IMR-90 (cell line): ENCODE data around the gene SMAD2. TPM values are rescaled to one million over a fixed set of nuclear protein-coding genes. Genes with fewer than 3 reads are reported as not detected.
A peak's percentile ranks its signal among the peaks of the same experiment; 100 is the strongest.

Source experiments
- ATAC-seq: fragments of 200-7000 bp; cut with Tn5 transposase; 2 replicates; pipeline ENCODE4 v1.9.1; 2020; ENCODE audit warnings: low read depth, mild to moderate bottlenecking, moderate library complexity
- BruUV-seq: library from RNA; stranded (reverse); fragments of 400-500 nt; replicated peaks from 2 replicates; lab custom pipeline; 2021; lab: Mats Ljungman, UMichigan
- CTCF ChIA-PET: fragments of 300-600 bp; formaldehyde crosslinking; extraction: SDS; loops from one replicate; lab custom pipeline; 2021; ENCODE audit warnings: antibody characterized with exemption; lab: Yijun Ruan, JAX
- POLR2A ChIA-PET: fragments of 300-600 bp; sonication (Branson Sonifier 250); formaldehyde crosslinking; loops from one replicate; lab custom pipeline; 2022; ENCODE audit warnings: antibody characterized with exemption; ENCODE audit not compliant: unreplicated experiment; lab: Charles Lee
- DNase-seq: peaks from one replicate; pipeline ENCODE4 v3.0.0; 2013
- H2AFZ ChIP-seq: replicated peaks from 2 replicates; pipeline ENCODE3; 2013; ENCODE audit warnings: low read length, mild to moderate bottlenecking; ENCODE audit not compliant: poor library complexity
- H2AK5ac ChIP-seq: 2 replicates; pipeline ENCODE4 v1.6.1; 2013; ENCODE audit warnings: low read depth, low read length, inconsistent platforms
- H2AK9ac ChIP-seq: replicated peaks from 2 replicates; pipeline ENCODE3; 2013; ENCODE audit warnings: mild to moderate bottlenecking, low read depth, low read length, moderate library complexity; ENCODE audit not compliant: poor library complexity
- H2BK120ac ChIP-seq: 2 replicates; pipeline ENCODE4 v1.6.1; 2013; ENCODE audit warnings: low read depth, low read length, inconsistent platforms
- H2BK15ac ChIP-seq: 3 replicates; pipeline ENCODE4 v1.6.1; 2013; ENCODE audit warnings: low read depth, low read length, inconsistent platforms
- H2BK20ac ChIP-seq: 2 replicates; pipeline ENCODE4 v1.6.1; 2013; ENCODE audit warnings: low read depth, mild to moderate bottlenecking, inconsistent platforms, low read length, moderate library complexity
- H2BK5ac ChIP-seq: 2 replicates; pipeline ENCODE4 v1.6.1; 2013; ENCODE audit warnings: mild to moderate bottlenecking, low read depth, low read length, inconsistent platforms; ENCODE audit not compliant: poor library complexity, severe bottlenecking
- H3K14ac ChIP-seq: replicated peaks from 2 replicates; pipeline ENCODE4 v1.6.1; 2013; ENCODE audit warnings: low read depth, low read length, inconsistent platforms
- H3K18ac ChIP-seq: 2 replicates; pipeline ENCODE4 v1.6.1; 2013; ENCODE audit warnings: low read depth, low read length, control low read depth
- H3K23ac ChIP-seq: 2 replicates; pipeline ENCODE4 v1.6.1; 2013; ENCODE audit warnings: low read depth, low read length, inconsistent platforms
- H3K27ac ChIP-seq: 2 replicates; pipeline ENCODE4 v1.5.1; 2013; ENCODE audit warnings: mild to moderate bottlenecking, control low read depth, low read length; ENCODE audit not compliant: insufficient read depth
- H3K27me3 ChIP-seq: 2 replicates; pipeline ENCODE4 v1.6.1; 2013; ENCODE audit warnings: low read length; ENCODE audit not compliant: control insufficient read depth, insufficient read depth
- H3K36me3 ChIP-seq: 2 replicates; pipeline ENCODE4 v1.6.1; 2013; ENCODE audit warnings: low read length, mixed read lengths; ENCODE audit not compliant: control insufficient read depth, insufficient read depth
- H3K4ac ChIP-seq: 2 replicates; pipeline ENCODE4 v1.6.1; 2013; ENCODE audit warnings: low read depth, low read length, inconsistent platforms
- H3K4me1 ChIP-seq: 2 replicates; pipeline ENCODE4 v1.6.1; 2013; ENCODE audit warnings: low read length, mixed read lengths; ENCODE audit not compliant: control insufficient read depth, insufficient read depth
- H3K4me2 ChIP-seq: 2 replicates; pipeline ENCODE4 v1.6.1; 2013; ENCODE audit warnings: low read depth, mild to moderate bottlenecking, control low read depth, low read length, moderate library complexity
- H3K4me3 ChIP-seq: 2 replicates; pipeline ENCODE4 v1.5.1; 2013; ENCODE audit warnings: low read depth, mild to moderate bottlenecking, control low read depth, low read length, moderate library complexity; ENCODE audit not compliant: insufficient read depth
- H3K56ac ChIP-seq: 2 replicates; pipeline ENCODE4 v1.6.1; 2013; ENCODE audit warnings: low read length, inconsistent platforms; ENCODE audit not compliant: insufficient read depth; ENCODE audit errors: extremely low read depth
- H3K79me1 ChIP-seq, 2 experiments: 2 replicates each; pipeline ENCODE4 v1.6.1; 2013; ENCODE audit warnings: low read length in 2 of 2, inconsistent platforms in 1 of 2, low read depth in 1 of 2
- H3K9ac ChIP-seq: 2 replicates; pipeline ENCODE4 v1.6.1; 2013; ENCODE audit warnings: low read depth, low read length, control low read depth
- H3K9me1 ChIP-seq: 2 replicates; pipeline ENCODE4 v1.6.1; 2013; ENCODE audit warnings: low read length, inconsistent platforms; ENCODE audit not compliant: insufficient read depth
- H3K9me3 ChIP-seq: 2 replicates; pipeline ENCODE4 v1.6.1; 2013; ENCODE audit warnings: low read length; ENCODE audit not compliant: control insufficient read depth, insufficient read depth
- H4K20me1 ChIP-seq: 2 replicates; pipeline ENCODE4 v1.6.1; 2013; ENCODE audit warnings: low read length, inconsistent platforms; ENCODE audit not compliant: insufficient read depth
- H4K5ac ChIP-seq: 2 replicates; pipeline ENCODE4 v1.6.1; 2013; ENCODE audit warnings: mild to moderate bottlenecking, low read depth, low read length, control low read depth
- H4K8ac ChIP-seq, 2 experiments: 2 replicates each; pipeline ENCODE4 v1.6.1; 2013; ENCODE audit warnings: low read depth in 2 of 2, low read length in 2 of 2, control low read depth in 1 of 2, inconsistent platforms in 1 of 2
- H4K91ac ChIP-seq: 2 replicates; pipeline ENCODE4 v1.6.1; 2013; ENCODE audit warnings: low read depth, low read length, inconsistent platforms; ENCODE audit not compliant: insufficient read depth
- BHLHE40 ChIP-seq: fragments of 150-350 bp; IDR thresholded peaks from 2 replicates; pipeline ENCODE4 v1.6.1; 2016; ENCODE audit warnings: mild to moderate bottlenecking, low read depth, low read length
- CEBPB ChIP-seq: IDR thresholded peaks from 2 replicates; pipeline ENCODE4 v1.6.1; 2012; ENCODE audit warnings: low read depth, low read length, improper control_type of control experiment
- CHD1 ChIP-seq: IDR thresholded peaks from 2 replicates; pipeline ENCODE4 v1.6.1; 2012; ENCODE audit warnings: low read depth, low read length, improper control_type of control experiment
- CTCF ChIP-seq: conservative IDR thresholded peaks from 2 replicates; pipeline ENCODE4 v1.5.1; 2012; ENCODE audit warnings: mild to moderate bottlenecking, low read depth, low read length, improper control_type of control experiment
- ELK1 ChIP-seq: fragments of 150-350 bp; IDR thresholded peaks from 2 replicates; pipeline ENCODE4 v1.6.1; 2016; ENCODE audit warnings: low read depth, mild to moderate bottlenecking, low read length, moderate library complexity, borderline replicate concordance
- MAFK ChIP-seq: IDR thresholded peaks from 2 replicates; pipeline ENCODE4 v1.6.1; 2012; ENCODE audit warnings: low read depth, low read length, improper control_type of control experiment
- MAZ ChIP-seq: IDR thresholded peaks from 2 replicates; pipeline ENCODE4 v1.6.1; 2012; ENCODE audit warnings: low read depth, mild to moderate bottlenecking, low read length, improper control_type of control experiment, moderate library complexity, borderline replicate concordance
- MXI1 ChIP-seq: IDR thresholded peaks from 2 replicates; pipeline ENCODE4 v1.6.1; 2012; ENCODE audit warnings: low read depth, mild to moderate bottlenecking, low read length, moderate library complexity, borderline replicate concordance
- NFE2L2 ChIP-seq: fragments of 150-350 bp; IDR thresholded peaks from 2 replicates; pipeline ENCODE4 v1.6.1; 2016; ENCODE audit warnings: low read depth, mild to moderate bottlenecking, low read length
- POLR2A ChIP-seq: IDR thresholded peaks from 2 replicates; pipeline ENCODE4 v1.6.1; 2012; ENCODE audit warnings: mild to moderate bottlenecking, low read depth, low read length
- RAD21 ChIP-seq: IDR thresholded peaks from 2 replicates; pipeline ENCODE4 v1.6.1; 2012; ENCODE audit warnings: low read length, improper control_type of control experiment
- RCOR1 ChIP-seq: IDR thresholded peaks from 2 replicates; pipeline ENCODE4 v1.6.1; 2012; ENCODE audit warnings: mild to moderate bottlenecking, low read length, improper control_type of control experiment; ENCODE audit not compliant: insufficient replicate concordance
- RFX5 ChIP-seq: IDR thresholded peaks from 2 replicates; pipeline ENCODE4 v1.8.0; 2012; ENCODE audit warnings: low read depth, mild to moderate bottlenecking, low read length, moderate library complexity
- SMC3 ChIP-seq: fragments of 150-350 bp; IDR thresholded peaks from 2 replicates; pipeline ENCODE4 v1.6.1; 2016; ENCODE audit warnings: low read depth, mild to moderate bottlenecking, antibody characterized with exemption, low read length, moderate library complexity
- WGBS, 2 experiments: methylation state at CpG; one replicate each; pipeline versions ENCODE4 v1.1.5 to v1.1.7; 2013; ENCODE audit warnings: missing lambda C conversion rate in 2 of 2; ENCODE audit not compliant: insufficient read length in 1 of 2; ENCODE audit errors: extremely low coverage in 2 of 2; 5-methylcytosine and 5-hydroxymethylcytosine counted together
- dilution Hi-C: fragments of 300-500 bp; cut with HindIII; formaldehyde crosslinking; loops from one replicate; pipeline ENCODE4 v1.14.3; 2018; ENCODE audit warnings: low sequenced_read_pairs; ENCODE audit not compliant: unreplicated experiment
- in situ Hi-C: fragments of 300-500 bp; cut with MboI; formaldehyde crosslinking; loops from 3 replicates; pipeline ENCODE4 v1.14.3; 2019; ENCODE audit warnings: low sequenced_read_pairs, inconsistent platforms, mixed read lengths
- intact Hi-C: fragments of 100-400 bp; cut with micrococcal nuclease; formaldehyde crosslinking; loops from 2 replicates; pipeline ENCODE4 v1.10.0; 2022
- polyA plus RNA-seq, 3 experiments: library from polyadenylated mRNA; depleted of rRNA; stranded (reverse); fragments of >200 nt; gene quantifications; 2 replicates each; pipeline ENCODE4 v1.2.3, GENCODE V29; 2012; ENCODE audit warnings: low replicate concordance in 1 of 3
- total RNA-seq: library from RNA; depleted of rRNA; stranded (reverse); fragments of >200 nt; gene quantifications from 2 replicates; pipeline ENCODE4 v1.2.3, GENCODE V29; 2012

The SMAD2 gene
- total and polyA plus RNA-seq, 2 of the 4 experiments (the other 2 are of a cell fraction): 41.7 to 171 TPM

GRCh38 chr18:47883771-47884413, 46.6 kb downstream of the SMAD2 start:
- no peak overlapping the region for H2BK120ac ChIP-seq
- H4K91ac ChIP-seq: no peak overlapping the region
- H3K9me1 ChIP-seq: peaks cover 5% of the 10 kb centered on the region
- H4K20me1 ChIP-seq: peaks cover 12% of the 10 kb centered on the region
- WGBS, 2 experiments: no CpG with 5 or more reads among the region's 3 CpGs
- H2AFZ ChIP-seq: no peak overlapping the region
- H3K27me3 ChIP-seq: no peaks in the 10 kb centered on the region
- H3K4me2 ChIP-seq: no peak overlapping the region
- peak; percentile 76 for DNase-seq
- H4K5ac ChIP-seq: no peak overlapping the region
- H2BK20ac ChIP-seq: no peak overlapping the region
- no peak overlapping the region for H2AK9ac ChIP-seq
- in situ Hi-C loops: no loop called here
- H3K79me1 ChIP-seq: peaks cover 16 to 45% of the 10 kb centered on the region in 2 experiments
- no peak overlapping the region for H4K8ac ChIP-seq
- no peak overlapping the region for H3K56ac ChIP-seq
- dilution Hi-C loops: no loop called here
- BruUV-seq: no TSS peak
- H3K23ac ChIP-seq: no peak overlapping the region
- H2BK15ac ChIP-seq: no peak overlapping the region
- no peak overlapping the region for H3K4ac ChIP-seq
- H3K9me3 ChIP-seq: no peaks in the 10 kb centered on the region
- no peak overlapping the region for H3K4me3 ChIP-seq
- H3K27ac ChIP-seq: no peak overlapping the region
- no peak; the same call in 1 of the 2 replicates for ATAC-seq
- H3K36me3 ChIP-seq: peaks cover 4% of the 10 kb centered on the region; the same call in 1 of the 2 replicates
- no peak overlapping the region for H3K18ac ChIP-seq
- ChIA-PET CTCF (interaction anchor here (1.8 kb wide), 1 partner anchor 10 kb away, joined by 6 read pairs; no protein-coding TSS in a partner anchor), POLR2A (no interaction called here)
- H3K4me1 ChIP-seq: peaks cover 10% of the 10 kb centered on the region
- no peak overlapping the region for H3K9ac ChIP-seq
- H3K14ac ChIP-seq: no peak overlapping the region
- H2AK5ac ChIP-seq: no peak overlapping the region
- TF ChIP-seq CTCF (no peak), RCOR1 (no peak), MXI1 (no peak), SMC3 (no peak), MAZ (no peak), BHLHE40 (no peak), POLR2A (no peak), ELK1 (no peak), NFE2L2 (no peak), MAFK (no peak), CEBPB (no peak), CHD1 (no peak), RFX5 (no peak), RAD21 (no peak)
- intact Hi-C loops: no loop called here
- H2BK5ac ChIP-seq: no peak overlapping the region
